HL-60 (cell line): ENCODE data around the gene EIPR1.

Source experiments
- DNase-seq, 2 experiments: peaks; one replicate each; pipeline ENCODE4 v3.0.0-alpha.2; 2010 to 2020; ENCODE audit warnings: low read depth in 1 of 2, low spot score in 1 of 2
- H3K27ac ChIP-seq: fragments of 250-450 bp; sonication (Bioruptor Pico); replicated peaks from 2 replicates; pipeline ENCODE4 v1.5.1; 2020; ENCODE audit warnings: mild to moderate bottlenecking, moderate library complexity
- H3K27me3 ChIP-seq: fragments of 250-450 bp; sonication (Bioruptor Pico); 2 replicates; pipeline ENCODE4 v1.5.1; 2021; ENCODE audit warnings: mild to moderate bottlenecking, moderate library complexity; ENCODE audit not compliant: insufficient read depth, poor library complexity, severe bottlenecking
- H3K4me3 ChIP-seq: replicated peaks from 2 replicates; pipeline ENCODE4 v1.5.1; 2011; ENCODE audit warnings: mild to moderate bottlenecking, control low read depth, low read length; ENCODE audit not compliant: insufficient read depth
- GABPA ChIP-seq: IDR thresholded peaks from 2 replicates; pipeline ENCODE4 v1.6.1; 2012; ENCODE audit warnings: low read depth
- POLR2AphosphoS5 ChIP-seq: IDR thresholded peaks from 2 replicates; pipeline ENCODE4 v1.6.1; 2012; ENCODE audit warnings: low read depth
- SPI1 ChIP-seq: IDR thresholded peaks from 2 replicates; pipeline ENCODE4 v1.6.1; 2012; ENCODE audit warnings: low read depth, mild to moderate bottlenecking, borderline replicate concordance
- long read RNA-seq: library from polyadenylated mRNA; unstranded; transcript quantifications from one replicate; pipeline ENCODE4 v2.0.0, GENCODE V29; 2020
- TF ChIP-seq, protein P1 (sequence below): IDR thresholded peaks from one replicate; pipeline ENCODE4 v1.5.1; 2011; ENCODE audit warnings: low read length, control low read depth, inconsistent platforms; ENCODE audit not compliant: insufficient read depth
- TF ChIP-seq, protein P2 (sequence below): IDR thresholded peaks from 2 replicates; pipeline ENCODE4 v1.6.1; 2012; ENCODE audit warnings: low read depth; ENCODE audit not compliant: insufficient replicate concordance

Gene EIPR1
- long read RNA-seq, transcript EIPR1-201 (9 exons, 1,766 nt), result major isoform, 248 of 299 reads
- long read RNA-seq, partial matches to known transcripts, result 3 of 299 reads
- long read RNA-seq, other reads (novel, unspliced or antisense), result 41 of 299 reads

DNA sequence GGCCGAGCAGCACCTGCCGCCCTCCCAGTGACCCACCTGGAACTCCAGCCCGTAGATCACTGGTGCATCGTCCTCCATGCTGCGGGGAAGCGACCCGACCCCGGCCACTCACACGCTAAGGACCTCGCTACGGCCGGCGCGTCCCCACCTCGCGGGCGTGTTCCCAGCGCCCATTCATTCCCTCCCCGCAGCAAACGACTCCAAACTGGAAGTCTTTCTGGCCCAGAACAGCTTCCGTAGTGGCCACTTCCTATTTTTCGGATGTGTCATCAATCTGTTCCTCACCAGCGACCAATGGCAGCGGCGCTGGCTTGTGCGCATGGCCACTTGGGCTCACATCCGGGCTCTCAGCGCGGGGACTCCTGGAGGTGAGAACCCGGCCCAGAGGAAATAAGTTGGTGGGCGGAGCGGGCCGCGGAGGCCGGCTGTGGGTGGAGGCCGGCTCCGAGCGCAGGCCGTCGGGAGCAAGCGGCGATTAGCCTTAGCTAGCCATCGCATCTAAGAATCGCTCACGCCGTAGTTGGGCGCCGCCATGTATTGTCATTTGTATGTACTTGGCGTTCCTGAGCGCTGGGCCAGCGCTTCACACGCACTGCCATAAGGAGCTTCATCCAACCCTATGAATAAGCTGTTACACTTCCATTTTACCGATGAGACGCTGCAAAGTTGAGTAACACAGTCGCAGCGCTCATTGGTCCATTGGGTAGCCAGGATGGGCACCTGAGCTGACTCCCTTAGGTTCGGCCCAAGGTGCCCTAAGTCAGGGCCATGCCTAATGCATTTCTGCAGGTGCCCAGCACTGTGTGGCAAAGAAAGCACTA is at the start of gene EIPR1:
EIPR1 (minus strand) TSS at position 207 of the 821 bp plus-strand sequence; CDS start at position 78, 129 bp downstream.
- Histone ChIP-seq H3K27me3 (no peaks in the 10 kb centered on the region), H3K27ac (peak within 1 kb of the TSS; percentile 81), H3K4me3 (peak within 1 kb of the TSS; percentile 100)
- DNase-seq, result peak; percentile 95 to 99
- TF ChIP-seq POLR2AphosphoS5 (peak; percentile 63), GABPA (peak; percentile 69), SPI1 (peak; percentile 99)
- TF ChIP-seq, protein P1, sequence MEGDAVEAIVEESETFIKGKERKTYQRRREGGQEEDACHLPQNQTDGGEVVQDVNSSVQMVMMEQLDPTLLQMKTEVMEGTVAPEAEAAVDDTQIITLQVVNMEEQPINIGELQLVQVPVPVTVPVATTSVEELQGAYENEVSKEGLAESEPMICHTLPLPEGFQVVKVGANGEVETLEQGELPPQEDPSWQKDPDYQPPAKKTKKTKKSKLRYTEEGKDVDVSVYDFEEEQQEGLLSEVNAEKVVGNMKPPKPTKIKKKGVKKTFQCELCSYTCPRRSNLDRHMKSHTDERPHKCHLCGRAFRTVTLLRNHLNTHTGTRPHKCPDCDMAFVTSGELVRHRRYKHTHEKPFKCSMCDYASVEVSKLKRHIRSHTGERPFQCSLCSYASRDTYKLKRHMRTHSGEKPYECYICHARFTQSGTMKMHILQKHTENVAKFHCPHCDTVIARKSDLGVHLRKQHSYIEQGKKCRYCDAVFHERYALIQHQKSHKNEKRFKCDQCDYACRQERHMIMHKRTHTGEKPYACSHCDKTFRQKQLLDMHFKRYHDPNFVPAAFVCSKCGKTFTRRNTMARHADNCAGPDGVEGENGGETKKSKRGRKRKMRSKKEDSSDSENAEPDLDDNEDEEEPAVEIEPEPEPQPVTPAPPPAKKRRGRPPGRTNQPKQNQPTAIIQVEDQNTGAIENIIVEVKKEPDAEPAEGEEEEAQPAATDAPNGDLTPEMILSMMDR, result no peak
- TF ChIP-seq, protein P2, sequence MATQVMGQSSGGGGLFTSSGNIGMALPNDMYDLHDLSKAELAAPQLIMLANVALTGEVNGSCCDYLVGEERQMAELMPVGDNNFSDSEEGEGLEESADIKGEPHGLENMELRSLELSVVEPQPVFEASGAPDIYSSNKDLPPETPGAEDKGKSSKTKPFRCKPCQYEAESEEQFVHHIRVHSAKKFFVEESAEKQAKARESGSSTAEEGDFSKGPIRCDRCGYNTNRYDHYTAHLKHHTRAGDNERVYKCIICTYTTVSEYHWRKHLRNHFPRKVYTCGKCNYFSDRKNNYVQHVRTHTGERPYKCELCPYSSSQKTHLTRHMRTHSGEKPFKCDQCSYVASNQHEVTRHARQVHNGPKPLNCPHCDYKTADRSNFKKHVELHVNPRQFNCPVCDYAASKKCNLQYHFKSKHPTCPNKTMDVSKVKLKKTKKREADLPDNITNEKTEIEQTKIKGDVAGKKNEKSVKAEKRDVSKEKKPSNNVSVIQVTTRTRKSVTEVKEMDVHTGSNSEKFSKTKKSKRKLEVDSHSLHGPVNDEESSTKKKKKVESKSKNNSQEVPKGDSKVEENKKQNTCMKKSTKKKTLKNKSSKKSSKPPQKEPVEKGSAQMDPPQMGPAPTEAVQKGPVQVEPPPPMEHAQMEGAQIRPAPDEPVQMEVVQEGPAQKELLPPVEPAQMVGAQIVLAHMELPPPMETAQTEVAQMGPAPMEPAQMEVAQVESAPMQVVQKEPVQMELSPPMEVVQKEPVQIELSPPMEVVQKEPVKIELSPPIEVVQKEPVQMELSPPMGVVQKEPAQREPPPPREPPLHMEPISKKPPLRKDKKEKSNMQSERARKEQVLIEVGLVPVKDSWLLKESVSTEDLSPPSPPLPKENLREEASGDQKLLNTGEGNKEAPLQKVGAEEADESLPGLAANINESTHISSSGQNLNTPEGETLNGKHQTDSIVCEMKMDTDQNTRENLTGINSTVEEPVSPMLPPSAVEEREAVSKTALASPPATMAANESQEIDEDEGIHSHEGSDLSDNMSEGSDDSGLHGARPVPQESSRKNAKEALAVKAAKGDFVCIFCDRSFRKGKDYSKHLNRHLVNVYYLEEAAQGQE, result peak; percentile 61

DNA sequence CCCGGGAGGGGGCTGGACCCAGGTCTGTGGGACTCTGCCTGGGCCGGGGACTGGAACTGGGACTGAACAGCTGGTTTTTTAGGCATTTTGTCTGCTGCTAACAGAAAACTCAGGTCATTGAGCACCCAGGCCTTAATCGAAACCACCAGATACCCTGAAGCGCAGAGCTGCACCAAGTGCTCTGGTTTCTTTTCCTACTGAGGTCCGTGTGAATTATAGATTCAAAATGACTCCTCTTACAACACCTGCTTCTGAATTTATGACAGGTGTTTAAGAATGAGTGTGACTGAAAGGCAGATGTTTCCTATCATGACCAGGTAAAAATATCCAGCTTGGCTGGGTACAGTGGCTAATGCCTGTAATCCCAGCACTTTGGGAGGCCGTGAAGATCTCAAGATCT is 49.7 kb upstream of the EIPR1 start:
- Histone ChIP-seq H3K27ac (no peak overlapping the region), H3K4me3 (no peak overlapping the region), H3K27me3 (no peaks in the 10 kb centered on the region)
- no peak for DNase-seq
- TF ChIP-seq SPI1, result no peak
- TF ChIP-seq, protein P1, result no peak
- no peak for TF ChIP-seq POLR2AphosphoS5
- TF ChIP-seq, protein P2, result no peak
- TF ChIP-seq GABPA, result no peak

DNA sequence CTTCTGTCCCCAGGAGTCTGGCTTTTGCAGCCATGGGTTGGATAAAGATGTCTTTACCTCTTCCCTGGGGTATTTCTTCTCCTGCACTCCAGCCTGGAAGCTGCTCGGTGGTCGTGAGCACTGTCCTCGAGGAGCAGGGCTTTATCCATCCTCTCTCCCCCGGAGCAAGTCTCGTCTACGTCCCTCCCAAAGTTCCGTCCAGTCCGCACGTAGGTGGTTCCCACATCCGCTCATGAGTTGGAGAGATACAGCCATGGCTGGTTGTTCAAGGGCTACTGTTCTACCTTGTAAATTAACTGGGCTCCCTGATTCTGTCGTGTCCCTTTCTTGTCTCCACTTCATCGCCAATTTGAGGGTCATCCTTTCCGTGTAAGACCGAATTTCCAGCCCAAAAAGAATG is 49.0 kb upstream of the EIPR1 start:
- Histone ChIP-seq H3K4me3 (no peak overlapping the region), H3K27me3 (no peaks in the 10 kb centered on the region), H3K27ac (no peak overlapping the region)
- DNase-seq, result no peak
- no peak for TF ChIP-seq POLR2AphosphoS5
- TF ChIP-seq, protein P1, result no peak
- no peak for TF ChIP-seq GABPA
- TF ChIP-seq SPI1, result no peak
- TF ChIP-seq, protein P2, result no peak
